BE2C (cell line): ENCODE results near the gene TMEM108.

Experiments
- DNase-seq: peaks from one replicate; pipeline ENCODE4 v3.0.0-alpha.2; 2020
- H3K27me3 ChIP-seq: fragments of 250-450 bp; sonication (Bioruptor Pico); 2 replicates; pipeline ENCODE4 v1.5.1; 2020; ENCODE audit warnings: mild to moderate bottlenecking
- H3K36me3 ChIP-seq: fragments of 250-450 bp; sonication (Bioruptor Pico); 2 replicates; pipeline ENCODE4 v1.5.1; 2020; ENCODE audit warnings: mild to moderate bottlenecking
- H3K4me1 ChIP-seq: fragments of 250-450 bp; sonication (Bioruptor Pico); 2 replicates; pipeline ENCODE4 v1.5.1; 2020
- H3K4me3 ChIP-seq: 2 replicates; pipeline ENCODE4 v1.5.1; 2011; ENCODE audit warnings: low read depth, low read length
- H3K9me3 ChIP-seq: fragments of 250-450 bp; sonication (Bioruptor Pico); 2 replicates; pipeline ENCODE4 v1.5.1; 2020
- TF ChIP-seq, protein P1 (sequence below): IDR thresholded peaks from 2 replicates; pipeline ENCODE4 v1.5.1; 2012; ENCODE audit warnings: mild to moderate bottlenecking, low read depth, low read length

TMEM108 gene

GRCh38 chr3:133441867-133442270 lies 403.7 kb downstream of the TMEM108 start:
- TF ChIP-seq, protein P1, sequence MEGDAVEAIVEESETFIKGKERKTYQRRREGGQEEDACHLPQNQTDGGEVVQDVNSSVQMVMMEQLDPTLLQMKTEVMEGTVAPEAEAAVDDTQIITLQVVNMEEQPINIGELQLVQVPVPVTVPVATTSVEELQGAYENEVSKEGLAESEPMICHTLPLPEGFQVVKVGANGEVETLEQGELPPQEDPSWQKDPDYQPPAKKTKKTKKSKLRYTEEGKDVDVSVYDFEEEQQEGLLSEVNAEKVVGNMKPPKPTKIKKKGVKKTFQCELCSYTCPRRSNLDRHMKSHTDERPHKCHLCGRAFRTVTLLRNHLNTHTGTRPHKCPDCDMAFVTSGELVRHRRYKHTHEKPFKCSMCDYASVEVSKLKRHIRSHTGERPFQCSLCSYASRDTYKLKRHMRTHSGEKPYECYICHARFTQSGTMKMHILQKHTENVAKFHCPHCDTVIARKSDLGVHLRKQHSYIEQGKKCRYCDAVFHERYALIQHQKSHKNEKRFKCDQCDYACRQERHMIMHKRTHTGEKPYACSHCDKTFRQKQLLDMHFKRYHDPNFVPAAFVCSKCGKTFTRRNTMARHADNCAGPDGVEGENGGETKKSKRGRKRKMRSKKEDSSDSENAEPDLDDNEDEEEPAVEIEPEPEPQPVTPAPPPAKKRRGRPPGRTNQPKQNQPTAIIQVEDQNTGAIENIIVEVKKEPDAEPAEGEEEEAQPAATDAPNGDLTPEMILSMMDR = no peak
- no peak for DNase-seq

DNA sequence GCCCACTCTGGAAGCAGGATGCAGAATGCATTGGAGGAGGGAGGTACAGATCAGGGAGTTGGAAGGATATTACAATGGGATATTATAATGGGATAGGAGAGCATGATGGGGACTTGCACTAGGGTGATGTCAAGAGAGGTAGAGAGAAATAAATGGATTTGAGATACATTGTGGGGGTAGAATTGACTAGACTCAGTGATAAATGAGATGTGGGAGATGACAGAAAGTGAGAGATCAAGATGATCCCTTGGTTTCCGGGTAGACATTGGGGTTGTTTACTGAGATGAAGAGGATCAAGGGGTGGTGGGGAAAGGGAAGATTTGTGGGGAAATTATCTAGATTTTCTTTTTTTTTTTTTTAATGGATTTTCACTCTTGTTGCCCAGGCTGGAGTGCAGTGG lies 404.3 kb downstream of the TMEM108 start:
- Histone ChIP-seq H3K9me3 (peaks cover 3% of the 10 kb centered on the region), H3K4me3 (no peak overlapping the region), H3K36me3 (no peaks in the 10 kb centered on the region), H3K27me3 (no peaks in the 10 kb centered on the region), H3K4me1 (peaks cover 6% of the 10 kb centered on the region; the same call in 1 of the 2 replicates)
- DNase-seq = no peak
- TF ChIP-seq, protein P1 = no peak

More at GRCh38 chr3:133441867-133442270, 403.7 kb downstream of the TMEM108 start:
- Histone ChIP-seq H3K27me3 (no peaks in the 10 kb centered on the region), H3K36me3 (no peaks in the 10 kb centered on the region), H3K4me3 (no peak overlapping the region), H3K9me3 (peaks cover 3% of the 10 kb centered on the region), H3K4me1 (peaks cover 6% of the 10 kb centered on the region; the same call in 1 of the 2 replicates)

GRCh38 chr3:133443649-133444422 lies 405.6 kb downstream of the TMEM108 start:
- no peaks in the 10 kb centered on the region for H3K36me3 ChIP-seq
- TF ChIP-seq, protein P1 = peak; percentile 15; the same call in 1 of the 2 replicates
- no peak for DNase-seq
- H3K9me3 ChIP-seq = peaks cover 3% of the 10 kb centered on the region
- H3K4me3 ChIP-seq = no peak overlapping the region
- peaks cover 6% of the 10 kb centered on the region; the same call in 1 of the 2 replicates for H3K4me1 ChIP-seq
- no peaks in the 10 kb centered on the region for H3K27me3 ChIP-seq

- peaks cover 3% of the 10 kb centered on the region for H3K9me3 ChIP-seq
- H3K27me3 ChIP-seq = no peaks in the 10 kb centered on the region
- peaks cover 6% of the 10 kb centered on the region; the same call in 1 of the 2 replicates for H3K4me1 ChIP-seq
- H3K4me3 ChIP-seq = no peak overlapping the region
- no peak for DNase-seq
- no peaks in the 10 kb centered on the region for H3K36me3 ChIP-seq
- TF ChIP-seq, protein P1 = no peak
Observed at GRCh38 chr3:133444423-133444774, 406.2 kb downstream of the TMEM108 start.

- no peak for DNase-seq
- TF ChIP-seq, protein P1 = no peak
- H3K4me1 ChIP-seq = peaks cover 6% of the 10 kb centered on the region; the same call in 1 of the 2 replicates
- no peaks in the 10 kb centered on the region for H3K36me3 ChIP-seq
- no peak overlapping the region for H3K4me3 ChIP-seq
- H3K9me3 ChIP-seq = peaks cover 3% of the 10 kb centered on the region
- H3K27me3 ChIP-seq = no peaks in the 10 kb centered on the region
Observed at GRCh38 chr3:133445108-133445507, 406.9 kb downstream of the TMEM108 start.
